Keratinocyte (primary cell): Measurements from ENCODE around the gene ATP11B. TPM values are rescaled to one million over a fixed set of nuclear protein-coding genes. Genes with fewer than 3 reads are reported as not detected.

ENCODE experiments used
- DNase-seq: peaks from one replicate; pipeline ENCODE4 v3.0.0-alpha.2; 2011; ENCODE audit warnings: low read depth, missing footprints, low spot score
- FAIRE-seq: peaks from 2 replicates; lab custom pipeline; 2011; peaks lifted over from hg19 to GRCh38; lab: Jason Lieb, UNC
- H2AFZ ChIP-seq: 2 replicates; pipeline ENCODE4 v1.6.0; 2012; ENCODE audit warnings: low read length, control low read depth, inconsistent platforms; ENCODE audit not compliant: control insufficient read depth
- H3K27ac ChIP-seq: 2 replicates; pipeline ENCODE4 v1.5.1; 2011; ENCODE audit warnings: low read length; ENCODE audit not compliant: control insufficient read depth, insufficient read depth
- H3K27me3 ChIP-seq: 3 replicates; pipeline ENCODE4 v1.6.0; 2011; ENCODE audit warnings: low read length; ENCODE audit not compliant: control insufficient read depth, insufficient read depth; ENCODE audit errors: extremely low read depth
- H3K36me3 ChIP-seq, 2 experiments: 2 replicates in 1 of 2; 3 replicates in 1 of 2; pipeline ENCODE4 v1.5.1; 2011; ENCODE audit warnings: low read length in 2 of 2, mild to moderate bottlenecking in 1 of 2; ENCODE audit not compliant: control insufficient read depth in 2 of 2, insufficient read depth in 2 of 2; ENCODE audit errors: extremely low read depth in 1 of 2
- H3K4me1 ChIP-seq: 3 replicates; pipeline ENCODE4 v1.5.1; 2011; ENCODE audit warnings: low read length; ENCODE audit not compliant: control insufficient read depth, insufficient read depth; ENCODE audit errors: extremely low read depth
- H3K4me2 ChIP-seq: 3 replicates; pipeline ENCODE4 v1.6.0; 2011; ENCODE audit warnings: low read depth, low read length; ENCODE audit not compliant: control insufficient read depth, insufficient read depth; ENCODE audit errors: extremely low read depth
- H3K4me3 ChIP-seq, 3 experiments: fragments of 200-600 bp in 1 of 3; sonication (generic) in 1 of 3; 2 replicates in 2 of 3; 3 replicates in 1 of 3; pipeline ENCODE4 v1.5.1; 2011 to 2016; ENCODE audit warnings: low read length in 3 of 3, mild to moderate bottlenecking in 3 of 3, control low read depth in 2 of 3, inconsistent platforms in 1 of 3, low read depth in 1 of 3, mixed read lengths in 1 of 3, mixed run types in 1 of 3, moderate library complexity in 1 of 3; ENCODE audit not compliant: control insufficient read depth in 2 of 3, insufficient read depth in 2 of 3; ENCODE audit errors: extremely low read depth in 1 of 3
- H3K79me2 ChIP-seq: 2 replicates; pipeline ENCODE4 v1.6.0; 2012; ENCODE audit warnings: low read length; ENCODE audit not compliant: control insufficient read depth, insufficient read depth
- H3K9ac ChIP-seq: 3 replicates; pipeline ENCODE4 v1.6.0; 2011; ENCODE audit warnings: low read length; ENCODE audit not compliant: control insufficient read depth, insufficient read depth; ENCODE audit errors: extremely low read depth
- H3K9me1 ChIP-seq: 3 replicates; pipeline ENCODE4 v1.6.0; 2011; ENCODE audit warnings: low read length; ENCODE audit not compliant: control insufficient read depth, insufficient read depth; ENCODE audit errors: extremely low read depth
- H3K9me3 ChIP-seq: 2 replicates; pipeline ENCODE4 v1.5.1; 2012; ENCODE audit warnings: low read depth, low read length; ENCODE audit not compliant: control insufficient read depth
- H4K20me1 ChIP-seq: 3 replicates; pipeline ENCODE4 v1.6.0; 2011; ENCODE audit warnings: low read length; ENCODE audit not compliant: control insufficient read depth, insufficient read depth; ENCODE audit errors: extremely low read depth
- EZH2 ChIP-seq: IDR thresholded peaks from one replicate; pipeline ENCODE4 v1.6.1; 2012; ENCODE audit warnings: inconsistent platforms, mild to moderate bottlenecking, low read length, moderate library complexity
- dilution Hi-C: fragments of 300-500 bp; cut with MboI; formaldehyde crosslinking; loops from one replicate; pipeline ENCODE4 v1.7.0; 2020; ENCODE audit warnings: low sequenced_read_pairs; ENCODE audit not compliant: extremely low pct_ligation_motif_present
- polyA plus RNA-seq, 5 experiments: library from polyadenylated mRNA; depleted of rRNA in 3 of 5; stranded (reverse) in 3 of 5; stranded (forward) in 1 of 5; unstranded in 1 of 5; fragments of >200 nt; gene quantifications; 1 replicate in 1 of 5; 2 replicates in 3 of 5; 3 replicates in 1 of 5; pipeline versions ENCODE4 v1.2.1 to v1.2.3, GENCODE V29; 2011 to 2012; ENCODE audit warnings: missing spikeins in 2 of 5, low read depth in 1 of 5, low replicate concordance in 1 of 5
- TF ChIP-seq, protein P1 (sequence below), 3 experiments: IDR thresholded peaks in 1 of 3; conservative IDR thresholded peaks in 1 of 3; optimal IDR thresholded peaks in 1 of 3; 2 replicates in 2 of 3; 3 replicates in 1 of 3; pipeline versions ENCODE3 to v1.5.1; 2011; ENCODE audit warnings: low read length in 3 of 3, mild to moderate bottlenecking in 3 of 3, moderate library complexity in 2 of 3, control low read depth in 1 of 3, inconsistent platforms in 1 of 3; ENCODE audit not compliant: insufficient read depth in 2 of 3; ENCODE audit errors: extremely low read depth in 1 of 3

ATP11B gene
- polyA plus RNA-seq, 1 donor (not counting 4 experiments of a cell fraction or from before 2014, with no cell fraction given), result 28.9 TPM

DNA sequence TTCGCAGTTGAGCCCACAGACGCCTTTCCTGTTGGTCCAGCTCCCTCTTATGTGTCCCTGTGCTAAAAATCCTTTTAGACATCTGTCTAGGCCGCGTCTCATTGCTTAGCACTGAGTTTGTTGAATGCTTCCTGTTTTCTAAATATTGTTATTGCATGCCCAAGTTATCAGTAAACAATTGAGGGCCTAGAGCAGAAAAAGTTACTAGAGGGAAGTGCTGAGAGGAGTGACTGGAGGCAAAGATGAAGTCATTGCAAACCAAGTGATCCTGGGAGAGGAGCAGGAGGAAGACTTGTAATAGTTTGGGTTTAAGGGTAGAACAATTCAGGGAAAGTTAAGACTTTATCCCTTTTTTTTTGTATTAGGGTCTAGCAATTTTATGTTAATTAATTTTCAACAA, 98.9 kb downstream of the ATP11B start:
- H3K9me3 ChIP-seq, result no peaks in the 10 kb centered on the region
- H3K4me2 ChIP-seq, result no peak overlapping the region
- peaks cover 0 to 11% of the 10 kb centered on the region in 2 experiments for H3K36me3 ChIP-seq
- TF ChIP-seq EZH2, result no peak
- TF ChIP-seq, protein P1, sequence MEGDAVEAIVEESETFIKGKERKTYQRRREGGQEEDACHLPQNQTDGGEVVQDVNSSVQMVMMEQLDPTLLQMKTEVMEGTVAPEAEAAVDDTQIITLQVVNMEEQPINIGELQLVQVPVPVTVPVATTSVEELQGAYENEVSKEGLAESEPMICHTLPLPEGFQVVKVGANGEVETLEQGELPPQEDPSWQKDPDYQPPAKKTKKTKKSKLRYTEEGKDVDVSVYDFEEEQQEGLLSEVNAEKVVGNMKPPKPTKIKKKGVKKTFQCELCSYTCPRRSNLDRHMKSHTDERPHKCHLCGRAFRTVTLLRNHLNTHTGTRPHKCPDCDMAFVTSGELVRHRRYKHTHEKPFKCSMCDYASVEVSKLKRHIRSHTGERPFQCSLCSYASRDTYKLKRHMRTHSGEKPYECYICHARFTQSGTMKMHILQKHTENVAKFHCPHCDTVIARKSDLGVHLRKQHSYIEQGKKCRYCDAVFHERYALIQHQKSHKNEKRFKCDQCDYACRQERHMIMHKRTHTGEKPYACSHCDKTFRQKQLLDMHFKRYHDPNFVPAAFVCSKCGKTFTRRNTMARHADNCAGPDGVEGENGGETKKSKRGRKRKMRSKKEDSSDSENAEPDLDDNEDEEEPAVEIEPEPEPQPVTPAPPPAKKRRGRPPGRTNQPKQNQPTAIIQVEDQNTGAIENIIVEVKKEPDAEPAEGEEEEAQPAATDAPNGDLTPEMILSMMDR (optimal IDR thresholded peaks at IDR 0.05 in 1 of 3, IDR thresholded peaks at IDR 0.05 in 1 of 3, conservative IDR thresholded peaks at IDR 0.05 in 1 of 3; ENCODE audit: extremely low read depth in 1 of 3, insufficient read depth in 2 of 3, low read length in 3 of 3), result no peak
- H3K27me3 ChIP-seq, result no peaks in the 10 kb centered on the region
- no peak overlapping the region for H2AFZ ChIP-seq
- no peak overlapping the region for H3K27ac ChIP-seq
- no peak overlapping the region for H3K4me3 ChIP-seq
- H3K9me1 ChIP-seq, result peaks cover 2% of the 10 kb centered on the region
- H3K79me2 ChIP-seq, result no peaks in the 10 kb centered on the region
- DNase-seq (no peak), FAIRE-seq (no peak)
- H3K4me1 ChIP-seq, result no peaks in the 10 kb centered on the region
- H4K20me1 ChIP-seq, result no peaks in the 10 kb centered on the region
- dilution Hi-C loops, result no loop called here
- H3K9ac ChIP-seq, result no peak overlapping the region

DNA sequence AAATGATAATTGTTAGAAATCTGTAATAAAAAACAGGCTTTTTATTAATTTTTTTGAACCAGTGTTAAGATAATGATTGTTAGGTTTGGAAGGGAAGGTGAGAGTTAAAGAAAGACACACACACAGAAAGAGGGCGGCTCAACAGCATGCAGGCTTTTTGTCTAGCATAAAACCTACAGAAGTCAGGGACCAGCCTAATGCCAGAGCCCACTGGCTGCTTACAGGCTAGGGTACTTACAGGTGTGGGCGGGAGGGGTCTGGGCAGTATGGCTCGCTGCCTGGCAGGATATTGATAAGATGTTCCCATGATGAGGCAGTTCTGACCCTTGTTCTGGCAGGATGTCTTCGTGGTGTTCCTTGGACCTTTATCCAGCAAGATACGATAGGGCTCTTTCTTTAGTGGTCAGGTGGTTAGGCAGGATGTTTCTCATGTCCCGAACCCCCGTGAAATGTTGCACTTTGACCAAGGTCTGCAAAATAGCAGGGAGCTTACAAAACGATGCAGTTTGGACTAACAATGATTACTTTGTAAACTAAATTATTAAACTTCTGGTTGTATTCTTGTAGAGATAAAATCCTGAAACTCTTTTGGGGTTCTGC, 102.3 kb downstream of the ATP11B start:
- no peaks in the 10 kb centered on the region for H4K20me1 ChIP-seq
- H3K4me3 ChIP-seq, result no peak overlapping the region
- H3K9me1 ChIP-seq, result peaks cover 2% of the 10 kb centered on the region
- H3K27me3 ChIP-seq, result no peaks in the 10 kb centered on the region
- H3K79me2 ChIP-seq, result no peaks in the 10 kb centered on the region
- dilution Hi-C loops, result no loop called here
- H3K36me3 ChIP-seq, result peaks cover 7 to 9% of the 10 kb centered on the region in 2 experiments
- FAIRE-seq (no peak), DNase-seq (no peak)
- no peak overlapping the region for H3K27ac ChIP-seq
- no peak overlapping the region for H3K4me2 ChIP-seq
- no peaks in the 10 kb centered on the region for H3K4me1 ChIP-seq
- no peak overlapping the region for H3K9ac ChIP-seq
- H2AFZ ChIP-seq, result no peak overlapping the region
- H3K9me3 ChIP-seq, result no peaks in the 10 kb centered on the region
- TF ChIP-seq EZH2, result no peak
- TF ChIP-seq, protein P1 (optimal IDR thresholded peaks at IDR 0.05 in 1 of 3, IDR thresholded peaks at IDR 0.05 in 1 of 3, conservative IDR thresholded peaks at IDR 0.05 in 1 of 3; ENCODE audit: extremely low read depth in 1 of 3, insufficient read depth in 2 of 3, low read length in 3 of 3), result no peak
